Right renal pelvis (tissue), 4 donors: Measurements from ENCODE around the gene KIF20A. TPM values are rescaled to one million over a fixed set of nuclear protein-coding genes. Genes with fewer than 3 reads are reported as not detected.
A peak's percentile ranks its signal among the peaks of the same experiment; 100 is the strongest.
"Not testable (repeated sequence)": the region's sequence is repeated elsewhere in the genome, so short reads cannot be mapped to it uniquely, and the experiment has no call there.

Source experiments
- DNase-seq, 4 donors: peaks; one replicate each; pipeline ENCODE4 v3.0.0-alpha.2; 2013; ENCODE audit warnings: low read depth in 4 of 4, low spot score in 3 of 4, missing footprints in 1 of 4
- polyA plus RNA-seq, 4 donors: library from polyadenylated mRNA; unstranded; fragments of 120-200 nt; gene quantifications; one replicate each; pipeline ENCODE4 v1.2.1, GENCODE V29; 2013; ENCODE audit not compliant: insufficient read length in 4 of 4

KIF20A gene
- polyA plus RNA-seq, 4 donors = 35.1 to 41.9 (median 37.7) TPM

GRCh38 chr5:138180841-138181240, 1.9 kb downstream of the KIF20A start:
- no peak for DNase-seq

DNA sequence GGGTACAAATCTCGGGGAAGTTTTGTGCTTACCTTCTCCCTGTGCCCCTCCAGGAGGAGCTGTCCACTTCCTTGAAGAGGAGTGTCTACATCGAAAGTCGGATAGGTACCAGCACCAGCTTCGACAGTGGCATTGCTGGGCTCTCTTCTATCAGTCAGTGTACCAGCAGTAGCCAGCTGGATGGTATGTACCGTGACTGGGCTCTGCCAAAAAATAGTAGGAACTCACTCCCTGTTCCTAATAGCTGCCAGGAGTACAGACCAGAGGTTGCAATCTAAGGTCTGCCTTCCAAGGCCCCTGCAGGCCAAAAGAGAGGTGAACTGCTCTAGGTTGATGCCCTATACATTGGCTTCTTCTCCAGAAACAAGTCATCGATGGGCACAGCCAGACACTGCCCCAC, 3.9 kb downstream of the KIF20A start:
- no peak for DNase-seq

GRCh38 chr5:138186002-138186447, 7.1 kb downstream of the KIF20A start:
- no peak for DNase-seq

GRCh38 chr5:138188626-138189025, 9.7 kb downstream of the KIF20A start:
- DNase-seq = no peak

- DNase-seq = no peak
Measured at GRCh38 chr5:138192826-138193225, 13.9 kb downstream of the KIF20A start.

- not testable (repeated sequence) for DNase-seq
Measured at GRCh38 chr5:138193859-138194258, 14.9 kb downstream of the KIF20A start.

- no peak for DNase-seq
Measured at GRCh38 chr5:138210985-138211384, 32.1 kb downstream of the KIF20A start.

- DNase-seq = no peak
Measured at GRCh38 chr5:138212828-138213160, 33.9 kb downstream of the KIF20A start.

- peak; percentile 95 to 99 (median 98) for DNase-seq
Measured at GRCh38 chr5:138213161-138214029, 34.5 kb downstream of the KIF20A start, which contains the start of gene CDC23. TSS of gene CDC23 (minus strand) at chr5:138213323. CDS start at chr5:138213312, 11 bp downstream.

DNA sequence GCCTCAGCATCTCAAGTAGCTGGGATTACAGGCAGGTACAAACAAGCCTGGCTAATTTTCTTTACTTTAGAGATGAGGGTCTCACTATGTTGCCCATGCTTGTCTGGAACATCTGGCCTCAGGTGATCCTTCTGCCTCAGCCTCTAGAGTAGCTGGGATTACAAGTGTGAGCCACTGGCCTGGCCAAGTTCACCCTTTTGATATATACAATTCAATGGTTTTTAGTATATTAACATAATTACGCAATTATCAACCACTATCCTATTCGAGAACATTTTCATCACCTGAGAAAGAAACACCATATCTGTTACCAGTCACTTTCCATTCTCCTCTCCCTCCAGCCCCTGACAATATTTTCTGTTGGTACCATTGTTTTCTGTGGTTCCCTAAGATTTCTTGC, 37.9 kb downstream of the KIF20A start:
- DNase-seq = no peak

DNA sequence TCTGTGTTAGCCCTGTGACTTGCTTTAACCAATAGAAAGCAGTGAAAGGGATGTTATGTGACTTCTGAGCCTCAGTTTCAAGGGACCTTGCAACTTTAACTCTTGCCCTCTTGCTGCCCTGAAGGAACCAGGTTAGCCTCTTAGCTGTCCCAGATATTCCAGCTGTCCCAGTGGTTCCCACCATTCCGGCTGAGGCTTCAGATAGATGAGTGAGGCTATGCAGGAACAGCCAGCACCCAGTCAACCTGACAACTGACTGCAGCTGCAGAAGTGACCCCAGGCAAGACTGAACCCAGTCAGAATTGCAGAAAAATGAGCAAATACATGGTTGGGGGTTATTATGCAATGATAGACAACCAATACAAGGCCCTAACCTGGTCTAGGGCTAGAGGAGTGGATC, 44.6 kb downstream of the KIF20A start:
- DNase-seq = no peak

DNA sequence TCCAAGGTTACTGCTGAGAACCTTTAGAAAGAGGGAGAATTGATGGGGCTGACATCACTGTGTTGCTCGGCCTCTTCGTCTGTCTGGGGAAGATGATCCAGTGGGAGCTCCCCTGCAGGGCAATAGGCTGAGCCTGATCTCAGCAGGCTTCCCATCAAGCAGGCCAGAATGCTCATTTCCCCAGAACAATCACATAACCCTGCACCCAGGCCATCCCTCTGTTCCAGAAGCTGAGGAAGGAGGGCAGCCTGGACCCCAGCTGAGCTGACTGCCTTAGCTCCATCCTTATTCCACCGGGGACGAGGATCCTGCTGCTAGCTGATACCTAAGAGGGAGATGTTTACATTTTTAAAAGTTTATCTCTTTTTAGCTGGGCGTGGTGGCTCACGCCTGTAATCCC, 45.8 kb downstream of the KIF20A start:
- DNase-seq = no peak

GRCh38 chr5:138226910-138227309, 48.0 kb downstream of the KIF20A start:
- no peak for DNase-seq

GRCh38 chr5:138229387-138229786, 50.5 kb downstream of the KIF20A start:
- DNase-seq = no peak

GRCh38 chr5:138230261-138230660, 51.3 kb downstream of the KIF20A start:
- no peak for DNase-seq

DNA sequence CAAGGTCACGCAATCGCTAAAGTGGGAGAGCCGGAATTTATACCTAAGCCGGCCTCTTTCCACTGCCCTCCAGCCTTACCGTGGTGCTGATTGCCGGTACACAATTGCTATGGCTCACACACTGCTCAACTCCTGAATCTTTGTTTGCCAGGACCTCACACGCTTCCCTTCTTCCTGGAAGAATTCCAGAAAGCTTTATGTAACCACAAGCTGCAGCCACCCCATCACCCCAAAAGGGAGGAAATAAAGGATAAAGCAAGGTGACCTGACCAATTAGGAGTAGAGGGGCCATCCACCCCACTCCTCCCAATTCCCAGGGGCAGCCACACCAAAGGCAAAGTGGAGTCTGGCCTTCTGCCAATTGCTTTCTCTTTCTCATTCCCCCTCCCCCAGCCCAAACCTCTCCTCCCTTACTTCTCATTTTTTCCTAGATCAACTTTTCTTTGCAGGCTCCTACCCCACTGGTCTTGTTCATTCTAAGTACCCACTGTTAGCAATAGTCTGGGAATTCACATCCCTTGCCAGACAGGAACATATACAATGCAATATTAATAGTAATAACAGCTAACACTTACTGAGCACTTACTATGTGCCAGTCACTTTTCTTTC, 52.2 kb downstream of the KIF20A start:
- no peak for DNase-seq

GRCh38 chr5:138233280-138233679, 54.4 kb downstream of the KIF20A start:
- DNase-seq = no peak

DNA sequence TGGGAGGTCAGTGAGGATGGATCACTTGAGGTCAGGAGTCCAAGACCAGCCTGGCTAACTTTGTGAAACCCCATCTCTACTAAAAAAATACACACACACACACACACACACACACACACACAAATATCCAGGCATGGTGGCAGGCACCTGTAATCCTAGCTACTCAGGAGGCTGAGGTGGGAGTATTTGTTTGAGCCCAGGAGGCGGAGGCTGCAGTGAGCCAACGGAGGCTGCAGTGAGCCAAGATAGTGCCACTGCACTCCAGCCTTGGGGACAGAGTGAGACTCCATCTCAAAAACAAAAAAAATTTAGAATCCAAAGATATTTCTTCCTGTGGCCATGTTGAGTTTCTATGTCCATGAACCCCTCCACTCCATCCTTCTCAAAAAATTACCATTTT, 55.7 kb downstream of the KIF20A start:
- DNase-seq = no peak
